ENCODE data around the gene APIP.

Gene APIP

DNA sequence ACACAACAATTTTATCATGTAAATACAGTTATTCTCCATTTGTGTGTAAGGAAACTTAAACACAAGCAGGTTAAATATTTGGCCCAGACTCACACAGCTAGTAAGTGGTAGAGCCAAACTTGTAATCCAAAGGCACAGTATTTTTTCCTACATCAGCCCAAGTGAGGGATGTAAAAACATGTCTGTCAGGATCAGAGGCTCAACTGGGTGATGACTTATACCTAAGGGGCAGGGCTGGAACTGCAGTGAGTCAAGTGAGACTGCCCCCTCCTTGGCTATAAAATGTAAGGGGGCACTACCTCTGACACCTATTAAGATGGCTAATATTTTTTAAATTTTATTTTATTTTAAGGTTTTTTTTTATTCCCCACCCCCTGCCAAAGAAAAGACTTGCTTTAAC, 82.6 kb downstream of the APIP start:
- DNase-seq = no peak
